HG03280 (cell line): Measurements from ENCODE around the gene ZNF205.

ENCODE experiments used
- ATAC-seq: cut with Tn5 transposase; IDR thresholded peaks from one replicate; pipeline ENCODE4 v1.9.1; 2021; ENCODE audit warnings: mild to moderate bottlenecking, moderate library complexity; ENCODE audit not compliant: unreplicated experiment

Gene ZNF205

GRCh38 chr16:3084969-3085670, 27.3 kb upstream of the ZNF205 start:
- no peak for ATAC-seq

- no peak for ATAC-seq
These were observed 26.4 kb upstream of the ZNF205 start for GRCh38 chr16:3085868-3086595.

DNA sequence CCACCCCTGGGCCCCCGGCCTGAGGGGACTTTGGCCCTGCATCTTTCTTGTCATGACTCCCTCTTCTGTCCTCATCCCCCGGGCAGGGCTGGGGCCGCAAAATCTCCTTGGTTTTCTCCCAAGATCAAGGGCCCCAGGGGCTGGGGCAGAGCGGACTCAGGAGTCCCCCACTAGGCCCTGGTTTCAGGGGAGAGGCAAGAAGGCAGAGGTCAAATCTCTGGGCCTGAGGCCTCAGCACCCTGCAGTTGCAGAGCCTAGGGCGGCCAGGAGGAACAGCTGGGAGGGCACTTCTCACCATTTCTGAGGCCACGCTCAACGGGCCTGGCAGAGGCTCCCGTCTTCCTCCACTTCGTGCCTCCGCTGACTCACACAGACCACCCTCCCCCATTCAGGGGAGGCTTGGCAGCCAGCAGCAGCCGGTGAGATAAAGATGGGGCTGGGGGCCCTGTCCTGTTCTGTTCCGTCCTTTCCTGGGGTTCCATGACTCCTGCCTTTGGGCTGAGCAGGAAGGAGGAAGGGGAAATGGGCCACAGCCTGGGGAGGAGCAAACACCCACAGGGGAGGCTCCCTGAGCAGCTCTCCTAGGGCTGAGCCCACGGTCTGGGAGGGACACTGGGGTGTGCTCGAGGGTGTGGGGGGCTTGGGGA, 25.7 kb upstream of the ZNF205 start:
- ATAC-seq = no peak

- ATAC-seq = no peak
These were observed 24.8 kb upstream of the ZNF205 start for GRCh38 chr16:3087243-3088235.

- no peak for ATAC-seq
These were observed 23.9 kb upstream of the ZNF205 start for GRCh38 chr16:3088450-3088849.

DNA sequence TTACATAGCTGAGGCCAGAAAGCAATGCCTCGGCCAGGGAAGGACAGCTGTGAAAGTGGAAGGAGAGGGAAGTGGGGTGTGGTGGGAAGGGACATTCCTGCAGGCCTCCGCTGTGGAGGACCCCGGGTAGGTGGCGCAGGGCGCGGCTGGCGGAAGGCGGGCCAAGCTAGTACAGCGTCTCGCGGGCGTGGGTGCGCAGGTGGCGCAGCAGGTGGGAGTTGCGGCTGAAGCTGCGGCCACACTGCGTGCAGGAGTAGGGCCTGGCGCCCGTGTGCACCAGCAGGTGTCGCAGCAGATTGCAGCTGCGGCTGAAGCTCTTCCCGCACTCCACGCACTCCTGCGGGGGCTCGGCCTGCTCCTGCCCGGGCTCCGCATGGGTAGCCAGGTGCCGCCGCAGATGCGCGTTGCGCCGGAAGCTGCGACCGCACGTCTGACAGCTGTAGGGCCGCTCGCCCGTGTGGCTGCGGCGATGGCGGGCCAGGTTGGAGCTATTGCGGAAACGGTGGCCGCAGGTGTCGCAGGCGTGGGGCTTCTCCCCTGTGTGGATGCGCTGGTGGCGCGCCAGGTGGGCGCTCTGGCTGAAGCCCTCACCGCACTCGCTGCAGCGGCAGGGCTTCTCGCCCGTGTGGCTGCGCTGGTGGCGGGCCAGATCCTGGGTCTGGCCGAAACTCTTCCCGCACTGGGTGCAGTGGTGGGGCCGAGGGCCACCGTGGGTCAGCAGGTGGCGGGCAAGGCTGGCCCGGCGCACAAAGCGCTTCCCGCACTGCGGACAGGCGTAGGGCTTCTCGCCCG, 23.3 kb upstream of the ZNF205 start:
- ATAC-seq = no peak

- ATAC-seq = no peak
These were observed 22.4 kb upstream of the ZNF205 start for GRCh38 chr16:3089717-3090592.

- ATAC-seq = no peak
These were observed 20.8 kb upstream of the ZNF205 start for GRCh38 chr16:3091551-3091950.

DNA sequence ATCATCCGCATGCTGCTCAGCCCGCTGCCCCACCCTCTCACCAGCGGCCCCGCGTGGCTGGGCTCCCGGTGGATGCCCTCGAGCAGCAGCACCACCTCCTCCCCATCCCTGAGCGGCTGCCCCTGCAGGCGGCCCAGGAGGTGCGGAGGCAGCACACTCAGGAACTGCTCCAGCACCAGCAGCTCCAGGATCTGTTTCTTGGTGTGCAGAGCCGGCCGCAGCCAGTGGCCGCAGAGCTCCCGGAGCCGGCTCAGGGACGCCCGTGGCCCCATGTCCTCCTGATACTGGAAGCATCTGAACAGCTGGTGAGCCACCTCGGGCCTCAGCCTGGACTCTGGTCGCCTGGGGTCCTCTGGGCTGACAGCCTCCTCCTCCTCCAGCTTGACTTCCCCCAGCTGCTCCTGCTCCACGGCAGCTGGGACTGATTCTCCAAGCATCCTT, 19.9 kb upstream of the ZNF205 start:
- ATAC-seq = no peak

- no peak for ATAC-seq
These were observed 17.9 kb upstream of the ZNF205 start for GRCh38 chr16:3094289-3095027.

- no peak for ATAC-seq
These were observed 16.5 kb upstream of the ZNF205 start for GRCh38 chr16:3095869-3096268.

- no peak for ATAC-seq
These were observed 16.0 kb upstream of the ZNF205 start for GRCh38 chr16:3096362-3096761.

DNA sequence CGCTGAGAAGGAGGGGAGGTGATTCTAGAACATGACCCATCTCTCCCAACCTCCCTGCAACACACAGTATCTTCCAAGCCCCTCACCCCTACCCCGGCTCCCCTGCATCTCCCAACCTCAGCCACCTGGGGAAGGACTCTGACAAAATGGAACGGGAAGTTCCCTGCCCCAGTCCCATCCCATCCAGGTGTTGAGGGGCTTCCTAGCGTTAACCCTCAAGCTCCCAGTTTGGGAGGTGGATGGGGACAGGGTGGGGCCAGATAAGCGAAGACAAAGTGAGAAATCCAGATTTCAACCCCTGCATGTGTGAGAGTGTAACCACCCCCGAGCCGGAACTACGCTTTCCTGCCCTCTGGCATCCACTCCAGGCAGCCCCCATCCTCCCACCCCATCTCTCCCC, 15.1 kb upstream of the ZNF205 start:
- no peak for ATAC-seq

DNA sequence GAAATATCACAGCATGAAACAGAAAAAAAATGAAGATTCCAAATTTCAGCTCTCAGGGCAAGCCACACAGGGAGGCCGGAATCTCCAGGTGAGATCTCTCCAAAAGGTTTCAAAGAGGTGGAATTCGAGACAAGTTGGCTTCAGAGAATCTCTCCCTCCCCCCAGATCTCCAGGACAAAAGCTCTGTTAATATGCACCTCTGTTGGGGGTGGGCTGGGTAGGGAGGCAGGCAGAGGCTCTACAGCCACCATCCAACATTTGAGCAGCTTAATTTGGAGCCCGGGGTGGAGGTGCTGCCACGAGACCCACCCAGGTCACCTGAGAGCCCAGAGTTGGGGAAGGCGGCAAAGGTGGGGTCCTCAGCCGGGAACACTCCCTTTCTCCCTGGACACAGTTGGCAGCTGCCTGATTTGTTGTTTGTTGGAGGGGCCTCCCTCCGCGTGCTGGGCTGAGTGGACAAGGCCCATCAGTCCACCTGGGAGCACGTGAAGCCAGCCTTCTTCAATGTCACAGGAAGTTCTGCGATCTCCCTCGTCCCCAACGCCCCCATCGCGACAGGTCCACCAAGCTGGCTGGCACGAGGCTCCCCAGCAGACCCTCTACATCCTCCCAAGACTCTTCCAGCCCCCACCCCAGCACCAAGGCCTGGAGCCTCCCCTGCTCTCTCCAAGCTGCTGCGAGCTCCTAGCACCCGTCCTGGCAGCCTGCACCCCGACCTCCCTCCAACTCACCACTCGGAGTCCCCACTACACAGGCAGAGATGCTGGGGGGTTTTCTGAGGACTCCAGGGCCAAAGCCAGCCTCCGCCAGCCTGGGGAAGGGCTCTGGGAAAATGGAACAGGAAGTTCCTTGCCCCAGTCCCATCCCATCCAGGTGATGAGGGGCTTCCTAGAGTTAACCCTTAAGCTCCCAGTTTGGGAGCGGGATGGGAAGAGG, 13.7 kb upstream of the ZNF205 start, which contains the start of gene ZSCAN10:
Gene ZSCAN10, minus strand, starts transcription at position 836 of the 936 bp plus-strand sequence. CDS start 6,357 bp downstream, outside the sequence.
- ATAC-seq = no peak

DNA sequence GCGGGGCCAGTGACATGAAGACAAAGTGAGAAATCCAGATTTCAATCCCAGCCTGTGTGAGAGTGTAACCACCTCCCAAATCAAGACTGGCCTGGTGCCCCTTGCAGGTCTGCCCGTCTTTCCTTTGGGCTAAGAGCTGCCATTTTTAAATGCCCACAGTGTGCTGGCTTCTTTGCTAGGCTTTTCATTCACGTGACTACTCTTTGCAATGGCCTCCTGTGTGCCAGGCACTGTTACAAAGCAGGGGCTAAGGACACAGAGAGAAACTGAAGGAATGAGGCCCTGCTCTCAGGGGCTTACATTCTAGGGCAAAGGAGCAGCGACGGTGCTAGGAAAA, 13.0 kb upstream of the ZNF205 start:
- no peak for ATAC-seq

- ATAC-seq = peak; percentile 78
These were observed 12.5 kb upstream of the ZNF205 start for GRCh38 chr16:3099732-3100499.
